GM18867 (cell line): ENCODE data around the gene HOXA5.

Experiments used
- ATAC-seq: cut with Tn5 transposase; IDR thresholded peaks from one replicate; pipeline ENCODE4 v1.9.1; 2021; ENCODE audit warnings: mild to moderate bottlenecking, moderate library complexity; ENCODE audit not compliant: unreplicated experiment

The HOXA5 gene

DNA sequence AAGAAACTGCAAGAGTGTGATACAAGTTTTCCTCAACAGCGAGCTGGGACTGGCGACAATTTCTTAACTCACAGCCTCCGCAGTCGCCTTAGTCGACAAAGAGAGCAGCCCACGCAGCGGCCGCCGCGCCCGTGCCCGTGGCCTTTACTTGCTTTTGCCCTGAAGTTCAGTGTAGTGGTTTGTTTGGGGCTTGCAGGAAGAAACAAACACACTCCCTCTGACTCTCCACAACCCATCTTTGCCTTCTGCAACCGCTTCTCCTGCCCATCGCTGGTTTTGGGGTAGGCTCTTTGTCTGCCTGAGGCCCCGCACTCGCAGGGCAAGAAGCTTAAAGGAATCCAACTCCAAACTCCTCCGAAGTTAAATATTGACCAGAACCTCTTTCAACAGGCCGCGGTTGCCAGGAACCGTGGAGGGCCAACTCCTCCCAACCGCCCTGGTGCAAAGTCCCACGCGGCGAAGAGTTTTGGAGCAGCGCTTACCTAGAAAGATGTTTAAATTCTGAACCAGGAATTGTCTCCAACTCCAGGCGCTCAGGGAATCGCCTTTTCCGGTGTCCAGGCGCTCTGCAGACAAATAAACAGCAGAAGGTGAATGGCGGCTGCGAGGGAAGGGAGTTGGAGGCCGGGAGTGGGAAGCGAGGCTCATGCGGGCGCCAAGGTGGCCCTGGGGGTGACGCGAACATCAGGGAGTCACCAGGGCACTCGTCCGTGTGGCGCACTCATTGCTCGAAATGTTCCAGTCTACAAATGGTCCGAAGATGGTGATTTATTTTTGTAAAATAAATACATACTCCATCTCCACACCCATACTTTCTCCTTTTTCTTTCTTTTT is 21.2 kb downstream of the HOXA5 start:
- no peak for ATAC-seq

DNA sequence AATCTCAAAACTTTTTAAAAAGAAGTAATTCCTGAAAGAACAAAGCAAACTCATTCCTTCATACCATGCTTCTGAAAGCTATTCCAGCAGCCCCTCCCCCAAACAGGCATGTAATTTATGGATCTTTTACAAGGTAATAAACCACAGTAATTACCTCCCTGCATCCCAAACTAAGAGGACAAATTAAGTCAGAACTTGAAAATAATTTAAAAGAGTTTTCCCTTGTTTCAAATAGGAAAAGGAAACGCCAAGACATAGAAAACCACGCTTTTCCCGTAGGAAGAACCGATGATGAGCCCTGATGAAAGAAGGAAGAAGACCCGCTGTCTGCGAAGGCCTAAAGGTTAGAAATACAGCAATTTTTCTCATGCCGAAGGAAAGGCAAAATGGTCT is 21.8 kb downstream of the HOXA5 start:
- ATAC-seq: no peak

DNA sequence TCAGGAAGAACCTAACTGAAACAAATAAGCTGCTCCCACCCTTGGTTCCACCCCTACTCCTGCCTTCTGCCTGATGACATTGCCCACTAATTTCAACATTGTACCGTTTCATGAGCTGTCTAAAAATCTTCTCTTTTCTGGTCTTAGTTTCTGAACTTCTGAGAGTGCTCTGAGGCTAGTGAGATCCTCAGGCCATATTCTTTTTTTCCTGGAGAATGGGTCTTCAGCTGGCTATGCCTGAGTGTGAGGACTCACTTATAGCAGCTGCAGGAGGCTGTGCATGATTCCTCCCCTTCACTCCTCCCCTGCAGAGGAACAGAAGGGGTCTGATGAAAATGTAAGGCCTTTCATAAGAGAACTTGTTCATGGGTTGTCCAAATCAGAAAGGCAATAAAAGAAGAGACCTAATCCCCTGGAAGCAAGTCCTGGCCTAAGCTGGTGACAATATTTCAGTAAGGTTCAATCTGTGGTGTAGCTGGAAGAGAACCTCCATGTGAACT is 24.0 kb downstream of the HOXA5 start:
- no peak for ATAC-seq

DNA sequence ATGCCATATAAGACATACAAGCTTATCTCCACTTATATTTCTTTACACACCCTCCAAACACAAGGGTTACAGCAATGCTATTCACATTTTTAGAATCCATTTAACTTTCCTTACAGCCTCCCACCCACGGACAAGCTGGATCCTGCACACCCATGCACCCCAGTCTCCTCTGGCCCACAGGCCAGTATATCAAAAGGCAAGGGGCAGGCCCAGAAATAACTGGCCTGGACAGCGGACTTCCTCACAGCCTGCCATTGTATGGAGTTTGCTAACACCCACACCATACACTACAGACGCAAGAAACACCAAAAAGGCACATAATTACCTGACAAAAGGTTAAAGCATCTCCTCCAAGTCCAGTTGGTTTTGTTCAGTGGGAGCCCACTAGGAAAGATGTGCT is 24.9 kb downstream of the HOXA5 start:
- ATAC-seq: no peak

DNA sequence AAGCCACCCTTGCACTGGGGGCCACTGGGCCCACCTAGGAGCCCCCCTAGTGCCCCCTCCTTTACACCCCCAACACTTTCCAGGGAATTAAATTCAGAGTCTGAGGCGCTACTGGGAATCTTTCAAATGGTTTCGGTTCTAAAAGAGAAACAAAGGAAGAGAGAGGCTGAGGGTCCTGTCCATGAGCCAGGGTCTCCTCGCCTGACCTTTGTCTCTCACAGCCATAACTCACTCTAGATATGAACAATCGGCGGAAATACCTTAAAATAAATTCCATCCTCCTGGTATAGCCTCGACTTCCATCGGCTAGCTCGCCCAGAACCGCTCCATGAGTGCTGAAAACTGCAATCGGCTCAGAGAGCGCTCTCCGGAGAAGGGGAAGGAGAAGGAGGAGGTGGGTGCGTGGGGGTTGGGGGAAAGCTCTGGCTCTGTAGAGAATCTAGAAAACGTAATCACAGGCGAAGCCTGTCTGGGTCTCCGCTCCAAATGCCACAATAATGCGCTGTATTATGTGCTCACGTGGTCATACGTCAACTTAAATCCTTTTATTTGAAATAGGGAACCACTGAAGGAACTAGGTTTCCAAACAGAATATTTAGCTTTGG is 25.5 kb downstream of the HOXA5 start:
- ATAC-seq: no peak

DNA sequence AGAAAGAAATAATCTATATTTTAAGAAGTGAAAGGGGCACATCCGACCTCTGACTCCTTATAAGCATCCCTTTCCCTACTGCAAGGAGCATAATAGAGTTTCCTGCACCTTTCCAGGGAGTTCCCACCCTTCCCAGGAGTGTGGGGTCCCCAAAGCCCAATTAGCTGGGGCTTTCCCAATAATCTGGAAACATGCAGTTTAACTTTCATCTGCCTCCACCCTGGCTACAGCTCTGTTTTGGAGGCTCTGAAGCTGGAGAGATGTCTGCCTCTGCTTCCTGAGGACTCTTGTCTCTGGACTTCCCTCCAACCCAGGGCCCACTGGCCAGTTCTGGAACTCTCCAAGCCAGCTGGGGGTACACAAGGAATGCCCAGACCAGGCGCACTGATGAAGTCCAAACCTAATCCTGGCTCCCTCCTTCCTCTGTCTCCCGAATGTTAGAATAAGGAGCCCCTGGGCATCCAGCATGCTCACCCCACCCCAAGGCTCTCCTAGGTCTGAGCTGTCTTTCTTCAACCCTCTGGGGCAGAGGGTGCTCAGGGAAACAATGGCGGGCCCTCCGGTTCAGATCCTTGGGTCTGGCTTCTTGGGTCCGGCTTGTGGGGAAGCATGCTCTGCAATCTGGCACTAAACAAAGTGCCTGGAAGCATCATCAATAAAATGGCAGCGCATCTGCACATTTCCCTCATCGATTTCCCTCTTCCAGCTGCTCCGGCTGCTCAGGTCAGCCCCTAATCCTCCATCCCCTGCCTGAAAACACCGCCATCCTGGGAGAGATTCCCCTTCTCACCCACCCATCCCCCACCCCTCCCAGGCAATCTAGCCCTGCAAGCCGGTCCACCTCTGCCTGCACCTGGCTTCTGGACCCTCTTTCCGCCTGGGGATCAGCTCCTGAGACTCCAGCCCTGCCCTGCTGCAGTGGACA is 26.3 kb downstream of the HOXA5 start:
- ATAC-seq: no peak

DNA sequence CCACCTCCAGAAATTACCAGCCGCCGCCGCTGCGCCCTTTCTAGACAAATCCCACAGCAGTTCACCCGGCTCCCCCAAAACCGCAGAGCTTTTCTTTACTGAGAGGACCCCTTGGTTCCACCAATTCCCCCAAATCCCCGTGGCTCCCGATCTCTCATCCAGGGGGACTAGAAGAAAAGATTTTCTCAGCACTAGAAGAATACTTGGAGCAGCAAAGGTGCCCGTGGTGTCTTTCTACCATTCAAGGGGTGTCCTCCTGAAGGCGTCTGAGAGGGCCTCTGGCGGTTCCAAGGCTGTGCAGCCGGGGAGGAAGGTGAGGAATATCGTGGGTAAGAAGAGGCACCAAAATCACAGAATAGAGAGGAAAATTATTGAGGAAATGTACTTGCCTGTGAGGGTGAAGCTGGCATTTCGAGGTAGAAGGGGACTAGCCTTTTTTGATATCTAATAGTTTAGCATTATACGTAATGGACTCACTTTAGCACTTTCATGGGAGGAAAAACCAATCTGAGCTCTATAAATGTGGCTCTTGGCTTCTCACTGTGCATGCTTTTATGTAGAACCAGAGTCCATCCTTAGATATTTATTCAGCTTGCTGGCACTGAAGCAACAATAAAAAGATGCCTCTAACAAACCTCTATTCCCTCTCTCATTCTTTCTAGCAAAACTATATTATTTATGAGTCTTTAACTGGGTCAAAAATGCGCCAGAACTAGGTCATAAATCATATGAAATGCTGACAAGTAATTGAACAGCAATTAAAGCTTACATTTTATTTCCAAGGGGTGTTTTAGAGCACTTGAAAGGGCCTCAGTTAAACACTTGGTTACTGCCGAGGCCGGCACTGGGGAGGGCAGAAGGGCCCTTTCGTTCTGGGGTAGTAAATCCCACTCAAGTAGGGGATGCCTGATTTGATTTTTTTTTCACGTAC is 27.2 kb downstream of the HOXA5 start:
- ATAC-seq: no peak

DNA sequence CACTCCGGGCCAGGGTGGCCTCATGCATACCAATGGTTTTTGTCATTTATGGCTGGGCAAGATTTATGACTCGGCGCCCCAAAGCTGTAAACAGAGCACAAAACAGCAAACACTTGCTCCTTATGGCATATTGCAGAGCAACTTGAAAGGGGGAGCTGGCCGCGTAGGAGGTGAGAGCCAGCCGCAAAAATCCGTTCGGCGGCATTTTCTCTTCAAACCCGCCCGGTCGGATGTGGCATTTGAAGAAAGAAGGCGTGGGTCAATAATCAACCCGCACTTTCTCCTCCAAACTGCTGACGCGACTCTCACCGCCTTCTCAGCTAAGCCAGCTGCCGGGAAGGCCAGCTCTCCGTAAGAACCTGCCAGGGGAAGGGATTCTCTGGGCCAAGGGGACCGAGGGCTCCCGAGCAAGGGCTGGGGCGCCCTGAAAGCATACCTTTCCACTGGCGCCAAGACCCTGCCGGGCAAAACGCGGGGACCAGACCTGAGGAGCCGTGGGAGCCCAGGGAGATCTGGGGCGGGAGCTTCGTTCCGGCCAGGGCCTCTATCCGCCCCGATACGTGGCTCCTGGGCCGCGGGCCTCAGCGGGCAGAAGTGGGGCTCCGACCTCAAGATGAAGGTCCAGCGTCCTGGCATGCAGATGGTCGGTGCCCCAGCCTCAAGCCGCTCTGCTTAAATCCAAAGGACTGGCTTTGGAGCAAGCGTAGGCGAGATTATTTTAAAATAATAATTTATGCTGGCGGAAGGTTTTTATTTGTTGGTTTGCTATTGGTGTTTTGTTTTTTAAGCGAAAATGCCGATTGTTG is 28.1 kb downstream of the HOXA5 start:
- ATAC-seq: no peak

DNA sequence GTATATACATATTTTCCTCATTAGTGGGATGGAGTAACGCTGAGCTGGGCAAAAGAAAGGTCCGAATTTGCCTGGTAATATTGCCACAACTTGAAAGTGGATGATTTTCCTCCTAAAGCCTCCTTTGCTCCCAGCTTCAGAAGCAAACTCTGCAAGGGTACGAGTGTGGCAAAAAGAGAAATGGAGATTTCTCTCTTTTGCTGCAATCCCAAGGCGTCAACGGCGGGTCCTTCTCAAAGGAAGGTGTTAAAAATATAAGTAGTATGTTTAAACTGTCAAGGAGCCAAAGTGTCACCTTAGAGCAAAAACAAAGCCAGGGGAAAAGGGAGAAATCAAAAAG is 28.6 kb downstream of the HOXA5 start:
- no peak for ATAC-seq

DNA sequence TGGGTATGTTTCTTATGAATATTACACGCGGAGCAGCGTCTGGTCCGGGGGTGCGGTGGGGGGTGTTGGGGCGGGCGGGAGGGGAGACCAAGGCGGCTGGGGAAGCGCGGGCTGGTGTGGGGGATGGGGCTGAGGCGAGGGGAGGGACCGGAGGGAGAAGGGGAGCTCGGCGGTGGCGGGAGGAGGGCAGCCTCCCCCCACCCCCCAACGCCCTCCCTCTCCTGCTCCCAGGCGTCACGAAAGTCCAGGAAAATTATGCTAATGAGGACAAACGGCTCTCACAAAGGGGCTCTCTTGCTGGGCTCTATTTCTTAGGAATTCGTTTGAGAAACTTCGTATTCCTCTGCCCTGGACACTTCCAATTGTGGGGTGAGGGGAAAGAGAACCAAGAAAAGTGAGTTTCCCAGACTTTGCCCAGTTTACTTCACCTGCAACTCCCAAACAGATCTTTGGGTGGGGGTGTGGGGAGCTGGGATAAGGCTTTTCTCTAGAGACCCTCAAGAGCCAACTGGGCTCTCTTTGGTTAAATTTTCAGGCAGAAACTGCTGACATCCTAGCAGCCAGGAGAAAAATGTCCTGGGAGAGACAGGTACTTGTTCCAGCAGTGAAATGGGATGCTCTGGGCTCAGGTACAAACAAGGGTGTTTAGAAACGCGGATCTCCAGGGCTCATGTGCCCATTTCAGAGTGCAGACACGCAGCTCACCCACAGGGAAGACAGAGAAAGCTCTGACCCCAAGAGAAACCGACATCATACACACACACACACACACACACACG is 29.3 kb downstream of the HOXA5 start:
- no peak for ATAC-seq

DNA sequence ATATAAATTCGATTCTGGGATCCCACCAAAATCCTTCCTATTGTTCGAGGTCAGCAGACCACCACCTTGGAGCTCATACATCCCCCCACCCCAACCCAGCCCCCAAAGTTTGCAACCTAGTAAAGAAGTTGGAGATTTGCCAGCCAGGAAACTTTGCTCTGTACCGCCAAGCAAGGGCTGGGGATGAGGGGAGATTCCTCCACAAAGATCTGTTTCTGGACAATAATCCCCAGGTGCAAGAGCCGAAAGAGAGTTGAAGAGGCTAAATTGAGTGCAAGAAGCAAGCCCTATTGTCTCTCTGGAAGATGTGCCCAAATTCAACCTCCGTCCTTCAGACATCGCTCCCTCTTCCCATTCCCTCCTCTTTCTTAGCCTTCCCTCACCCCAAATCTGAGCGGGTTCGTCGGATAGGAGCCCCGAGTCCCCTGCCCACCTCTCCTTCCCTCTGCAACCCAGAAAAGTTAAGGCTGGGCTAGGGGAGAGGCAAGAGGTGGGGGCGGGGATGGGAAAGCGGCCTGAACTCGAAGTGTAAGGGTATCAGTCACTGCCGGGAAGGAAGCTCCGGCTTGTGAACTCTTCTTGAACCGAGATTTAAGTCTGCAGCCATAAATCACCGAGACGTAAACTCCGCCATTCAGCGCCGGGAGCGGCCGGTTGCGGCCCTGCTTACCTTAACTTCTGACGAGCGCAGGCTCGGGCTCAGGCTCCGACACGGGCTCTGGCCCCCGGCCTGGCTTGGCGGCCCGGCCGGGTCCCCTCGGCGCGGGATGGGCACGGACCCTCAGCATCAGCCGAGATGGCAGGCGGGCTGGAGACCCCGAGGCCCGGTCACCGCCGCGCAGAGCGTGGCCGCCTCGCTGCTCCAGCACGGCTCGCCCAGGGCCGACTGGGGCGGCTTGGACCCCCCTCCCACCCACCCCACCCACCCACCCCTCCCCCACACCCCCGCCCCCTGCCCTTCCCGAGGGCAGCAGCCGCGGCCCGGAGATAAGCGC is 30.2 kb downstream of the HOXA5 start:
- ATAC-seq: no peak

DNA sequence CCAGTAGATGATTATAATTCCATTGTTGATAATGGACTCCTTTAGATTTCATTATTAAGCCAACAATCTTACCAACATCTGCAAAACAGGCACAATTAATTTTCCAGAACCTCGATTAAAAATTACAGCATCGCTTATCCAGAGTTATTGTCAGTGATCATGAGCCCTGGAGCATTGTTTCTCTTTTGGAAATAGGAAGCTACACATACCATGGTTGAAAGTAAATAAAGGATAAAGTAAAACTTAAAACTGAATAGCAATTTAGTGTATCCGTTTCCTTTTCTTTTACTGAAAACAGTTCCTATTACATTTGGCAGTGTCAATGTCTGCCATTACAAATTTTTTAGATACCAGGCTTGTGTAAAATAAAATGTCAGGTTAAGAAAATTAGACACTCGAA is 31.1 kb downstream of the HOXA5 start:
- ATAC-seq: no peak

DNA sequence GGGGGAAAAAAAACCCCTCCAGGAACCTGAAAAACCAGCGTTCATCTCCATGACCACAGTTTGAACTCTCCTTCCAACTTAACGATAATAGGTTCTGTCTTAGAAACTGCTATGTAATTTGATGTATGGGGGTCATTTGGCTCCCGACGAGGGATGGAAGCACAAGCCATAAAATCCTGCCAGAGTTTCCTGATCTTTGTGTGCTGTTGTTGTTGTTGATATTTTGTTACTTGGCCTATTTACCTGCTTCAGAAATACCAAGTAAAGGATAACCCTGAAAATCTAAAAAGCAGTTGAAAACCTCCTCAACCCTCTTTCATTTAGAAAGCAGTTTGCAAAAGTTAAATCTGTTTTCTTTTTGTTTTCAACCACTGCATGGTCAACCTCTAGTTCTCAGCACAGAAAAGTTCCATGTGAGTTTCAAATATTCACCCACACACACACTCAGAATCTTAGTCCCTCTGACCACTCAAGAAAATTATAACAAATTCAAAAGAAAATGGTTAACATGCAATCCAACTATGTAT is 31.7 kb downstream of the HOXA5 start:
- ATAC-seq: no peak

DNA sequence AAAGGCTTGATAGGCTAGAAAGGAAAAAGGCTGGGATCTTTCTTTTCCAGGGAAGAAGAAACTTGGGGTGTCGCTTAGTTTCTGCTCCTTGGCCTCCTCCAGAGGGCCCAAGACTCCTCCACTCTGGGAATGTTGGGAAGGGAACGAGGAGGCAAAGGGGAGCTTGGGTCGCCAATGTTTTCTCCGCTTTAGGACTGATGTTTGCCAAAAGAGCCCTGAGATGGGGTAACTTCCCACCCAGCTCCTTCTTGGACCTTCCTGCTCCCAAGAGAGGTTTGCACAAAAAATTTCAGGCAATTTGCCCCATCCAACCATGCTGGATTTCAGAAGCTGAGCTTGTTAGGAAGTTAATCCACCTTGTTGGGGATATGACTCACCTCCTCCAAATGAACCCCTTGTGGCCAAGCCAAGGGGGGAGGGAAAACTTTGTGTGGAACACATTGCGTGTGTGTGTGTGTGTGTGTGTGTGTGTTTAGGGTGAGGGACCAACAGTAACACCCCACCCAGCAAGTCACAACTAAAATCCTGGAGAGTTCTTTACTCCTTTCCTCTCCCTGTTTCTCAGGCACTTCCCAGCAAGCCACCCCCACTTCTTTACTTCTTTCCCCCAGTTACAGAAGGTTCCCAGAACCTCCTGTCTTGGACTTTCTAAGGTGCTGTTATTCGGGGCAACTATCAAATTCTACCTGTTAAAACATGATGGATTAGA is 32.3 kb downstream of the HOXA5 start:
- ATAC-seq: no peak

DNA sequence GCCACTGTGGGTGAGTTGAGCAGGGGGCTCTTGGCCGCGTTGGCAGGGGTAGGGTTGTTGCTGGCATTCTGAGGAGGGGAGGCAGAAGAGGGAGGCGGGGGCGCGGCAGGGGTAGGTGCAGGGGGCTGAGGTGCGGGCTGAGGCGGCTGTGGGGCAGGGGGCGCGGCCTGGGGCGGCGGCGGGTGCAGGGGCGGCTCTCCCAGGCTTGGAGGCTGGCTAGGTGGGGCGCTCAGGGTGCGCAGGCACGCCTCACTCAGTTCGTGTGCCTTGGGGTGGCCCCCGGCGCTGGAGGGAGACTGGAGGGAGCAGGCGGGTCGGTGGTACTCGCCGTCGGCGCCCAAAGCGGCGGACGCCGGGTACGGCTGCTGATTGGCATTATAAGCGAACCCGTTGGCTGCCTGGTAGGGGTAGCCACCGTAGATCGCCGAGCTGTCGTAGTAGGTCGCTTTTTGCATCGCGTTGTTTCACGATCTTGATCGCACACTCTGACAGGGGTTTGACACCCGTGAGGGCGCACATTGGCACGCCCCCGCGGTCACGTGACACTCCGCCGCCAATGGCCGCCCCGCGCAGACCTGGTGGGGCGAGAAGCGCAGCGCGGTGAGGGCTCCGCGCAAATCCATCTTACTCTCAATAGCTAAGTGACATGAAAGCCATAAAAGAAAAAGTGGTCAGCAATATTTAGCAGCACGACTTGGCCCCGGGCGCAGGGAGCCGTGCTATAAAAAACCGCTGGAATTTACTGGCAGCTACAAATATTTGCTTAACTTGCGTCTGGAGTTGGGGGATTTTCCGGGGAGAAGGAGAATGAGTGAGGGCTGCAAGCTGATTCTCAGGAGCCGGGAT is 33.1 kb downstream of the HOXA5 start:
- no peak for ATAC-seq
